Thyroid gland (tissue), 4 donors: ENCODE results near the gene MBD3L4.

Source experiments
- CTCF ChIP-seq, 6 experiments: fragments of 200-600 bp in 3 of 6; fragments of 450-650 bp in 3 of 6; sonication (generic) in 3 of 6; IDR thresholded peaks; one replicate each; pipeline ENCODE4 v1.5.1; 2016 to 2019; ENCODE audit warnings: antibody characterized with exemption in 6 of 6, mild to moderate bottlenecking in 2 of 6, inconsistent platforms in 1 of 6, moderate library complexity in 1 of 6
- POLR2A ChIP-seq, 2 donors: fragments of 450-650 bp; IDR thresholded peaks; one replicate each; pipeline ENCODE4 v1.6.1; 2017; ENCODE audit warnings: antibody characterized with exemption in 2 of 2, mild to moderate bottlenecking in 2 of 2, moderate library complexity in 1 of 2

- no peak for TF ChIP-seq POLR2A (IDR thresholded peaks at IDR 0.05)
- TF ChIP-seq CTCF (IDR thresholded peaks at IDR 0.05) = no peak
Observed at GRCh38 chr19:7067716-7068115, 27.7 kb upstream of the MBD3L4 start.
